ENCODE measurements around the gene RAP1A.
"Not testable (repeated sequence)": the region's sequence is repeated elsewhere in the genome, so short reads cannot be mapped to it uniquely, and the experiment has no call there.

RAP1A gene

GRCh38 chr1:111677604-111678003 lies 58.0 kb downstream of the RAP1A start:
- DNase-seq, result no peak

GRCh38 chr1:111679541-111679940 lies 60.0 kb downstream of the RAP1A start:
- DNase-seq, result no peak

- not testable (repeated sequence) for DNase-seq
Measured at GRCh38 chr1:111680212-111680800, 60.7 kb downstream of the RAP1A start.

DNA sequence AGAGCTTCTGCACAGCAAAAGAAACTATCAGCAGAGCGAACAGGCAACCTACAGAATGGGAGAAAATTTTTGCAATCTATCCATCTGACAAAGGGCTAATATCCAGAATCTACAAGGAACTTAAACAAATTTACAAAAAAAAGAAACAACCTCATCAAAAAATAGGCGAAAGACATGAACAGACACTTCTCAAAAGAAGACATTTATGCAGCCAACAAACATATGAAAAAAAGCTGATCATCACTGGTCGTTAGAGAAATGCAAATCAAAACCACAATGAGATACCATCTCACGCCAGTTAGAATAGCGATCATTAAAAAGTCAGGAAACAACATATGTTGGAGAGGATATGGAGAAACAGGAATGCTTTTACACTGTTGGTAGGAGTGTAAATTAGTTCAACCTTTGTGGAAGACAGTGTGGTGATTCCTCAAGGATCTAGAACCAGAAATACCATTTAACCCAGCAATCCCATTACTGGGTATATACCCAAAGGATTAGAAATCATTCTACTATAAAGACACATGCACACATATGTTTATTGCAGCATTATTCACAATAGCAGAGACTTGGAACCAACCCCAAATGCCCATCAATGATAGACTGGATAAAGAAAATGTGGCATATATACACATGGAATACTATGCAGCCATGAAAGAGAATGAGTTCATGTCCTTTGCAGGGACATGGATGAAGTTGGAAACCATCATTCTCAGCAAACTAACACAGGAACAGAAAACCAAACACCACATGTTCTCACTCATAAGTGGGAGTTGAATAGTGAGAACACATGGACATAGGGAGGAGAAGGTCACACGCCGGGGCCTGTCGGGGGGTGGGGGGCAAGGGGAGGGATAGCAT lies 65.9 kb downstream of the RAP1A start:
- not testable (repeated sequence) for DNase-seq

DNA sequence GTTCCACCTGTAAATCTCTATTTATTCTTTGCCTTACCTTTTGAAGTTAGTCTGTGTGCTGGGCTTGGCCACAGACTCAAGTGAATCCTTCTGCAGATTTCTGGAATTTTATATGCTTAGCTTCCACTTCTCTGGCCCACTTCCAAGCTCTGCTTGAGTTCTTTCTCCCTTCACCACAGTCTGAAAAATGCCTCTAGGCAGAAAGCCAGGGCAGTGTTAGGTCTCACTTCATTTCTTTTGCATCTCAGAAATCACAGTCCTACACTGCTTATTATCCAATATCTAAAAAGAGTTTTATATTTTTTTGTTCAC lies 70.7 kb downstream of the RAP1A start:
- no peak for DNase-seq

- no peak for DNase-seq
Measured at GRCh38 chr1:111691886-111692285, 72.3 kb downstream of the RAP1A start.

DNA sequence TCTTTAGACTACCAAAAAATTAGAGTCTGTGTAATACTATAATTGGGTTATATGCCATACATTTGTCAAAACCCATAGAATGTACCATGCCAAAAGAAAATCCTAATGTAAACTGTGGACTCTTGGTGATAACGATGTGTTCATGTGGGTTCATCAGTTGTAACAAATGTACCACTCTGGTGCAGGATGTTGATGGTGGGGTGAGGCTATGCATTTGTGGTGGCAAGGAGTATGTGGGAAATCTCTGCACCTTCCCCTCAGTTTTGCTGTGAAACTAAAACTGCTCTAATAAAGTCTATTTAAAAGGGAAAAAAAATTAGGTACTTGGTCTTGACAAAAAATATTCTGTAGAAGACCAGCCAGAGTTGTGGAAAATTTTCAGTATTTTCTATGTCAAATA lies 76.2 kb downstream of the RAP1A start:
- DNase-seq, result no peak

GRCh38 chr1:111696330-111696729 lies 76.7 kb downstream of the RAP1A start:
- DNase-seq, result no peak

- DNase-seq, result no peak
Measured at GRCh38 chr1:111699268-111699667, 79.7 kb downstream of the RAP1A start.

DNA sequence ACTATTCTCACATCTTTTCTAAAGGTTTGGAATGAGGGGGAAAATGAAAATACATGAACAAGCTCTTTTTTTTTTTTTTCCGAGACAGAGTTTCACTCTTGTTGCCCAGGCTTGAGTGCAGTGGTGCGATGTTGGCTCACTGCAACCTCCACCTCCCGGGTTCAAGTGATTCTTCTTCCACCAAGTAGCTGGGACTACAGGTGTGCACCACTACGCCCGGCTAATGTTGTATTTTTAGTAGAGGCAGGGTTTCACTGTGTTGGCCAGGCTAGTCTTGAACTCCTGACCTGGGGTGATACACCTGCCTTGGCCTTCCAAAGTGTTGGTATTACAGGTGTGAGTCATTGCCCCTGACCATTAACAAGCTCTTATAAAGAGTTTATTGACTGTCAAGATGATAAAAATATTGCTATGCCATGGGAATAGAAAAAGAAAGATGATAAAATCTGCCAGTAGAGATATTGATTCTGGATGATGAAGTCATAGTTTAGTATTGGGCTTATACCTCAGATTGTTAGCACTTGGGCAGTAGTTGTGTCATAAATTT lies 83.0 kb downstream of the RAP1A start:
- no peak for DNase-seq

GRCh38 chr1:111704240-111704639 lies 84.7 kb downstream of the RAP1A start:
- no peak for DNase-seq

GRCh38 chr1:111704776-111705175 lies 85.2 kb downstream of the RAP1A start:
- no peak for DNase-seq

- no peak for DNase-seq
Measured at GRCh38 chr1:111705841-111706240, 86.3 kb downstream of the RAP1A start.

GRCh38 chr1:111706921-111707320 lies 87.3 kb downstream of the RAP1A start:
- no peak for DNase-seq

GRCh38 chr1:111707906-111708305 lies 88.3 kb downstream of the RAP1A start:
- no peak for DNase-seq

DNA sequence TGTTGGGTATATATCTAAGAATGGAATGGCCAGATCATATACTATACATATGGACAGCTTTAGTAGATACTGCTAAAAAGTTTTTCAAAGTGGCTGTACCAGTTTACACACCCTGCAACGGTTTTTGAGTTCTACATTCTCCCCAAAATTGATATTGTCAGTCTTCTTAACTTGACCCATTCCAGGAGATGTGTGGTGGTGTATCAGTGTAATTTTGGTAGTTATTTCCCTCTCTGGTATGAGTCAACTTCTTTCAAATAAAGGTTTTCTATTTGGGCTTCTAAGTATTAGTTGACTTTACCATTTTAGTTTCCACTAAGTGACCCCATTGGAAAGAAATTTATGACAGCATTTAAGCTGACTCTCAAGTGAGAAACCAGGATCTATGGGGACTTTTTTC lies 90.4 kb downstream of the RAP1A start:
- DNase-seq, result no peak

- DNase-seq, result no peak
Measured at GRCh38 chr1:111716333-111716732, 96.7 kb downstream of the RAP1A start.

GRCh38 chr1:111717450-111717849 lies 97.9 kb downstream of the RAP1A start:
- no peak for DNase-seq

- no peak for DNase-seq
Measured at GRCh38 chr1:111719135-111719534, 99.5 kb downstream of the RAP1A start.

GRCh38 chr1:111719674-111720132 lies 100.1 kb downstream of the RAP1A start:
- no peak for DNase-seq

- DNase-seq, result no peak
Measured at GRCh38 chr1:111720274-111720976, 100.8 kb downstream of the RAP1A start.

- no peak for DNase-seq
Measured at GRCh38 chr1:111720977-111721786, 101.6 kb downstream of the RAP1A start.

All from AML-193 (cell line).